Esophagus squamous epithelium (tissue), 4 donors: Measurements from ENCODE around the gene FYCO1.

ENCODE experiments used
- CTCF ChIP-seq, 6 experiments: fragments of 450-650 bp in 4 of 6; fragments of 200-600 bp in 2 of 6; sonication (generic) in 2 of 6; IDR thresholded peaks; one replicate each; pipeline ENCODE4 v1.5.1; 2016 to 2019; ENCODE audit warnings: antibody characterized with exemption in 6 of 6, mild to moderate bottlenecking in 4 of 6, moderate library complexity in 4 of 6
- POLR2A ChIP-seq, 4 donors: fragments of 450-650 bp; IDR thresholded peaks; one replicate each; pipeline ENCODE4 v1.6.1; 2017; ENCODE audit warnings: antibody characterized with exemption in 4 of 4, mild to moderate bottlenecking in 4 of 4, moderate library complexity in 3 of 4

- no peak for TF ChIP-seq CTCF (IDR thresholded peaks at IDR 0.05)
- no peak for TF ChIP-seq POLR2A (IDR thresholded peaks at IDR 0.05)
Observed at GRCh38 chr3:46038916-46039315, 43.3 kb upstream of the FYCO1 start.
